Measurements from ENCODE around the gene SPATA6.
"Not testable (repeated sequence)": the region's sequence is repeated elsewhere in the genome, so short reads cannot be mapped to it uniquely, and the experiment has no call there.

Gene SPATA6

GRCh38 chr1:48471691-48472576, at the start of gene SPATA6:
SPATA6 (minus strand) TSS chr1:48472204; CDS start chr1:48472008, 196 bp downstream.
- peak; percentile 96 to 97 for DNase-seq

GRCh38 chr1:48519896-48520295, 47.9 kb upstream of the SPATA6 start:
- not testable (repeated sequence) for DNase-seq

GRCh38 chr1:48506870-48507269, 34.9 kb upstream of the SPATA6 start:
- no peak for DNase-seq

- DNase-seq = no peak
Observed at GRCh38 chr1:48500541-48501450, 28.8 kb upstream of the SPATA6 start.

GRCh38 chr1:48499211-48499735, 27.3 kb upstream of the SPATA6 start:
- no peak for DNase-seq

GRCh38 chr1:48498096-48498791, 26.2 kb upstream of the SPATA6 start:
- peak; percentile 79 to 87 for DNase-seq

GRCh38 chr1:48495911-48496310, 23.9 kb upstream of the SPATA6 start:
- DNase-seq = no peak

- no peak for DNase-seq
Observed at GRCh38 chr1:48495166-48495565, 23.2 kb upstream of the SPATA6 start.

GRCh38 chr1:48493970-48494769, 22.2 kb upstream of the SPATA6 start:
- DNase-seq = peak; percentile 70 to 84

GRCh38 chr1:48493041-48493440, 21.0 kb upstream of the SPATA6 start:
- no peak for DNase-seq

- DNase-seq = no peak
Observed at GRCh38 chr1:48492392-48492791, 20.4 kb upstream of the SPATA6 start.

- DNase-seq = no peak
Observed at GRCh38 chr1:48488721-48489120, 16.7 kb upstream of the SPATA6 start.

GRCh38 chr1:48480504-48480903, 8.5 kb upstream of the SPATA6 start:
- DNase-seq = no peak

GRCh38 chr1:48480023-48480422, 8.0 kb upstream of the SPATA6 start:
- not testable (repeated sequence) for DNase-seq

- DNase-seq = no peak
Observed at GRCh38 chr1:48472638-48473037, 634 bp upstream of the SPATA6 start.

GRCh38 chr1:48470950-48471690, 884 bp downstream of the SPATA6 start:
- peak in 1 of 2 donors; percentile 61 for DNase-seq

- DNase-seq = peak; percentile 64 to 67
Observed at GRCh38 chr1:48470481-48470855, 1.5 kb downstream of the SPATA6 start.

- peak; percentile 64 to 78 for DNase-seq
Observed at GRCh38 chr1:48469616-48470480, 2.2 kb downstream of the SPATA6 start.

GRCh38 chr1:48466594-48466993, 5.4 kb downstream of the SPATA6 start:
- no peak for DNase-seq

- no peak for DNase-seq
Observed at GRCh38 chr1:48462716-48463302, 9.2 kb downstream of the SPATA6 start.

All from hippocampal formation (tissue), 2 donors.